Gastroesophageal sphincter (tissue), 4 donors: ENCODE data around the gene ARL6IP4. TPM values are rescaled to one million over a fixed set of nuclear protein-coding genes. Genes with fewer than 3 reads are reported as not detected.

ENCODE experiments used
- ATAC-seq: fragments of 150-250 bp; one replicate; pipeline ENCODE4 v1.9.1; 2016; ENCODE audit warnings: mild to moderate bottlenecking, moderate library complexity
- H3K27ac ChIP-seq, 4 donors: fragments of 200-600 bp; sonication (generic) in 3 of 4; 1 replicate in 3 of 4; 2 replicates in 1 of 4; pipeline ENCODE4 v1.5.1; 2016 to 2019
- H3K27me3 ChIP-seq: fragments of 200-600 bp; sonication (generic); one replicate; pipeline ENCODE4 v1.5.1; 2019
- H3K36me3 ChIP-seq, 2 donors: fragments of 200-600 bp; sonication (generic); one replicate each; pipeline ENCODE4 v1.5.1; 2019; ENCODE audit warnings: control low read depth in 1 of 2
- H3K4me1 ChIP-seq, 3 donors: fragments of 200-600 bp; sonication (generic); 1 replicate in 2 of 3; 2 replicates in 1 of 3; pipeline ENCODE4 v1.5.1; 2016 to 2019; ENCODE audit warnings: control low read depth in 2 of 3
- H3K4me3 ChIP-seq, 2 donors: fragments of 200-600 bp; sonication (generic); one replicate each; pipeline ENCODE4 v1.5.1; 2019; ENCODE audit warnings: mild to moderate bottlenecking in 1 of 2, moderate library complexity in 1 of 2
- H3K9me3 ChIP-seq, 3 donors: fragments of 200-600 bp; sonication (generic); one replicate each; pipeline ENCODE4 v1.5.1; 2017 to 2019; ENCODE audit warnings: control low read depth in 2 of 3
- EP300 ChIP-seq: sonication (generic); formaldehyde crosslinking; IDR thresholded peaks from one replicate; pipeline ENCODE4 v1.6.1; 2017; ENCODE audit warnings: antibody characterized with exemption, mild to moderate bottlenecking
- POLR2A ChIP-seq, 2 donors: fragments of 450-650 bp; IDR thresholded peaks; one replicate each; pipeline ENCODE4 v1.6.1; 2017; ENCODE audit warnings: antibody characterized with exemption in 2 of 2, mild to moderate bottlenecking in 2 of 2, moderate library complexity in 1 of 2
- POLR2AphosphoS5 ChIP-seq: sonication (generic); formaldehyde crosslinking; IDR thresholded peaks from one replicate; pipeline ENCODE4 v1.6.1; 2017; ENCODE audit warnings: antibody characterized with exemption
- WGBS, 2 donors: methylation state at CpG; one replicate each; pipeline ENCODE4 v1.1.5; 2018; ENCODE audit warnings: low coverage in 1 of 2; 5-methylcytosine and 5-hydroxymethylcytosine counted together
- total RNA-seq, 4 donors: library from RNA; depleted of rRNA; stranded (reverse); fragments of >200 nt; gene quantifications; one replicate each; pipeline ENCODE4 v1.1.0, GENCODE V29; 2016
- TF ChIP-seq, protein P1 (sequence below), 4 experiments: fragments of 200-600 bp in 2 of 4; fragments of 450-650 bp in 2 of 4; sonication (generic) in 1 of 4; IDR thresholded peaks; one replicate each; pipeline ENCODE4 v1.5.1; 2017 to 2019; ENCODE audit warnings: antibody characterized with exemption in 4 of 4, mild to moderate bottlenecking in 2 of 4, moderate library complexity in 2 of 4

Gene ARL6IP4
- total RNA-seq, 4 donors from 2014 or later, result 251 to 343 (median 302) TPM

DNA sequence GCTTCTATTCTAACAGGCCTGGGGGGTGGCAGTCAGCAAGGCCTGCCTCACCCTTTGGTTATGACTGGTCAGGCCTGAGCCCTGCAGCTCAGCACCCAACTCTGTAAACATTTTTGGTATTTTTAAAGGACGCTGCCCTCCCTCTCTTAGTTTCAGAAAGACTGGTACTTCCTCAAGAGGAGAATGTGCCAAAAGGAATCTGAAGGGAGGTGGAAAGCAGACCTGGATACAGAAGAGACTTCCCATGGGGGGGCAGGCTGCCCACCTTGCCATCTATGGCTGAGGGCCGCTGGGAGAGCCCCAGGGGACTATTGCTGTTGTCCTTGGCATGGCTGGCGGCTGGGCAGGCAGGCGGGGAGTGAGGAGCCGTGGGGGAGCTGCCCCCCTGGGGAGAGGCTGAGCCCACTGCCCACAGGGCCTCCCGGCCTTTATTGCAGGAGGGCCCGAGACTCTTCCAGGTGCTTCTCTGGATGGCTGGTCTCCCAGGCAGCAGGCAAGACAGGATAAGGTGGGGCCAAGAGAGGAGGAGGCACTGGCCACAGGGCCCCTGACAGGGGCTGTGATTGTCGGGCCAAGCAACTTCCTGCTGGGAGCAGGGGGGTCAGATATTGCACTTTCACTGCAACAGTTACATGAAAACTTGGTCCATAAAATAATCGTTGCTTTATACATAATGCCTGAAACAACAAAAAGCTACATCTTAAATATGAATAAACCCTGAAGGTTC is 3.5 kb downstream of the ARL6IP4 start:
- H3K4me3 ChIP-seq, result no peak overlapping the region
- H3K36me3 ChIP-seq, result peaks cover 0 to 60% of the 10 kb centered on the region in 2 donors
- 8 to 13% methylated on average over 1 to 2 of the region's 9 CpGs for WGBS, 2 donors
- peaks cover 2 to 62% (median 53%) of the 10 kb centered on the region in 3 donors for H3K4me1 ChIP-seq
- peak overlapping the region in 3 of 4 donors; percentile 27 to 90 (median 88) for H3K27ac ChIP-seq
- no peak for ATAC-seq
- H3K9me3 ChIP-seq, result no peaks in the 10 kb centered on the region
- TF ChIP-seq EP300, result no peak
- peak; percentile 49 for TF ChIP-seq POLR2AphosphoS5
- no peaks in the 10 kb centered on the region for H3K27me3 ChIP-seq

DNA sequence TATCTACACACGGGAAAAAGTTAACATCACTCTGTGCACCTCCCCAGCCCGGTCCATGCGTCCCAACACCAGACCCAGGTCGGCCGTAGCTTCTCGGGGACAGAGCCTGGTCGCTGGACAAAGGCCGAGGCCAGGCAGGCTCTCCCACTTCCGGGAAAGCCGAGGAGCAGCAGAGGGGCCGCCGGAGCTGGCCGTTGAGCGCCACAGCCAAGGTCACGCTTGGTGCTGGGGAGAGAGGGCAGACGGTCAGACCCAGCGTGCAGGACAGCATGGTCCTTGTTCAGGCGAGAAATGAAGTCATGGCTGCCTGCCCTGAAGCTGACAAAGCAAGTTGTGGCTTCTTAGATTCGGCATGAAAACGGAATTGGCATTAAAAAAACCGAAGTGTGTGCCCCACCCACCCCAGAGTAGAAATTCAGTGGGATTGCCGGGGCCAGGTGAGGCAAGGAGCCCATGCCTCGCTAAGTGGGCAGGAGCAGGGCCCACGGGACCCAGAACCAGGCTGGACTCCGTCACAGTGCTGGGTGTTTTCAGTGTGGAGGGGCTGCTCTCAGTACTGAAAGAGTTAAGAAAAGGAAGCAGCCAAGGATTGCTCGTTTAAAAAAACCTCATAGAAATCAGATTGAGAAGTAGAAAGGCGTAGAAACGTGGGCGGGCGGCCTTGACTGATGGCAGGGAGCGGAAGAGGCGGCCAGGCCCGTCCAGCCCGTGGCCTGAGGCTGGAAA is 4.3 kb downstream of the ARL6IP4 start:
- WGBS, 2 donors, result 17 to 44% methylated on average over 5 to 23 of the region's 34 CpGs
- Histone ChIP-seq H3K27me3 (no peaks in the 10 kb centered on the region), H3K4me3 (peak overlapping the region in 1 of 2 donors; percentile 18), H3K36me3 (peaks cover 0 to 65% of the 10 kb centered on the region in 2 donors), H3K27ac (peak overlapping the region in 3 of 4 donors; percentile 27 to 90 (median 88)), H3K9me3 (no peaks in the 10 kb centered on the region), H3K4me1 (peaks cover 2 to 54% (median 46%) of the 10 kb centered on the region in 3 donors)
- TF ChIP-seq, protein P1, sequence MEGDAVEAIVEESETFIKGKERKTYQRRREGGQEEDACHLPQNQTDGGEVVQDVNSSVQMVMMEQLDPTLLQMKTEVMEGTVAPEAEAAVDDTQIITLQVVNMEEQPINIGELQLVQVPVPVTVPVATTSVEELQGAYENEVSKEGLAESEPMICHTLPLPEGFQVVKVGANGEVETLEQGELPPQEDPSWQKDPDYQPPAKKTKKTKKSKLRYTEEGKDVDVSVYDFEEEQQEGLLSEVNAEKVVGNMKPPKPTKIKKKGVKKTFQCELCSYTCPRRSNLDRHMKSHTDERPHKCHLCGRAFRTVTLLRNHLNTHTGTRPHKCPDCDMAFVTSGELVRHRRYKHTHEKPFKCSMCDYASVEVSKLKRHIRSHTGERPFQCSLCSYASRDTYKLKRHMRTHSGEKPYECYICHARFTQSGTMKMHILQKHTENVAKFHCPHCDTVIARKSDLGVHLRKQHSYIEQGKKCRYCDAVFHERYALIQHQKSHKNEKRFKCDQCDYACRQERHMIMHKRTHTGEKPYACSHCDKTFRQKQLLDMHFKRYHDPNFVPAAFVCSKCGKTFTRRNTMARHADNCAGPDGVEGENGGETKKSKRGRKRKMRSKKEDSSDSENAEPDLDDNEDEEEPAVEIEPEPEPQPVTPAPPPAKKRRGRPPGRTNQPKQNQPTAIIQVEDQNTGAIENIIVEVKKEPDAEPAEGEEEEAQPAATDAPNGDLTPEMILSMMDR (IDR thresholded peaks at IDR 0.05), result no peak
- TF ChIP-seq POLR2AphosphoS5, result no peak
- TF ChIP-seq POLR2A (IDR thresholded peaks at IDR 0.05), result peak in 1 of 2 donors; percentile 2
- no peak for TF ChIP-seq EP300
- ATAC-seq, result peak; percentile 8

DNA sequence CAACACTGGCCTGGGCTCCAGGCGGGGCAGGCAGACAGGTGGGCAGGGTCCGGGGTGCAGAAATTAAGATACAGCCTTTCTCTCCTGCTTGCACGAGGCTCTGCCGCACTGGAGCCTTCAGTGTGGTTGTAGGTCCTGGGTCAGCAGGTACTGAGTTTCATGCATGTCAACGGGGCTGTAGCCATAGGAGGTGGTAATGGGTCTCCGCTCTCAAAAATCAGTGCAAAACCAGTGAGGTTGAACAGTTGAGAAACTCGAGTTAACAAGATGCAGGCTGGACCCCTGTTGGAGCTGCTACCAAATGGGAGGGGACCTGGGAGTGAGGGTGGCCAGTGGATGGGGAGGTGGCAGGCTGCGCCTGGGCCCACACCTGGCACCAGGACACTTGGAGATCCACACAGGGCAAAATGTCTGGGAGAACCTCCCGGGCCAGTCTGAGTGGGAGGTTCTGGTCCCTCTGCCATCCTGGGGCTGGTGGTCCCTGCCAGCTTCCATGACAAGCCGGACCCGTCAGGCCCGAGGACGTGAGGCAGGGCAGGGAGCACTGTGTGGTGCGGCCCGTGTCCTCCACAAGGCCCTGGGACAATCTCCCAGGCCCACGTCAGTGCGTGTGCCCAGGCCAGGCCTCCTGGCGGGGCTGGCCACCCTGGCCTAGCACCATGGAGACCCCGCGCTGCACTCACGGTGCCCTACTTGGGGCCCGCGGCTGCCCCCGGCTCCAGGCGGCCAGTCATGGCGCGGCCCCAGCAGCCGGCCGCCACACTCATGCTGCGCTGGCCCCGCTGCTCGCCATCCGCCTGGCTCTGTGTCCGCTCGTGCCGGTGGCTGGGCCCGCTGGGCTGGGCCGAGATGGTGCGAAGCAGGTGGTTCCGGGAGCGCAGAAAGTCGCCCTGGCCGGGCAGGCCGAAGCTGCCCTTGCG is 5.1 kb downstream of the ARL6IP4 start:
- peaks cover 2 to 48% (median 43%) of the 10 kb centered on the region in 3 donors for H3K4me1 ChIP-seq
- WGBS, 2 donors, result 31 to 70% methylated on average over 2 to 3 of the region's 45 CpGs

DNA sequence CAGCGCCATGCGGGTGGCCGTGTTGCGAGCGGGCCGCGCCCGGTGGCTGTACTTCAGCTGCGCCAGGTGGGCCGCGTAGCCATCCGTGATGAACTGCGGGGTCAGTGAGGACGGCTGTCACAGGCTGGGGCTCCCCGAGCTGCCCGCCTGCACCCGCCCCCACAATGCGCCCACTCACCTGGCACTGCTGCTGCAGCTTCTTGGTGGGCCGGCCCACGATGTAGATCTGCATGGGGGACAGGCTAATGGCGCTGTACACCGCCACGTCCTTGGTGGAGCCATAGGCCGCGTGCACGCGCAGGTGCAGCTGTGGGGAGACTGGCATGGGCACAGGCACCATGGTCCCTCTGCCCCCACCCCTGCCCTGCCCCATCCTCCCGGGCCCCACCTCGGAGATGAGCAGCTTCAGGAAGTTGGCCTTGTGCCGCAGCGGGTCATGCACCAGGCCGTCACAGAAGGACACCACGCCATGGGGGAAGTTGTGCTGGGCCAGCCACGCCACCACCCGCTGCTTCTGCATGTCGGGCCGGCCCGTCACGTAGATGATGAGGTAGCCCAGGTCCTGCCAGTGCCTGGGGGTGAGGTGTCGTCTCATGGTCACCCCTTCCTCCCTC is 5.9 kb downstream of the ARL6IP4 start:
- H3K4me1 ChIP-seq, result peaks cover 2 to 45% (median 41%) of the 10 kb centered on the region in 3 donors
- peak overlapping the region in 1 of 4 donors; percentile 90 for H3K27ac ChIP-seq
- no peaks in the 10 kb centered on the region for H3K9me3 ChIP-seq
- H3K4me3 ChIP-seq, result no peak overlapping the region
- no peak for ATAC-seq
- peaks cover 0 to 81% of the 10 kb centered on the region in 2 donors for H3K36me3 ChIP-seq
- TF ChIP-seq EP300 (no peak), POLR2AphosphoS5 (no peak), POLR2A (IDR thresholded peaks at IDR 0.05) (no peak)
- TF ChIP-seq, protein P1 (IDR thresholded peaks at IDR 0.05), result no peak
- no peaks in the 10 kb centered on the region for H3K27me3 ChIP-seq
- WGBS, 2 donors, result 100% methylated on average over 1 of the region's 40 CpGs; no CpG with 5 or more reads in 1 of the 2 donors

More for the DNA sequence above, 5.1 kb downstream of the ARL6IP4 start:
- Histone ChIP-seq H3K27ac (peak overlapping the region in 3 of 4 donors; percentile 27 to 90 (median 88)), H3K9me3 (no peaks in the 10 kb centered on the region), H3K36me3 (peaks cover 0 to 74% of the 10 kb centered on the region in 2 donors), H3K4me3 (no peak overlapping the region), H3K27me3 (no peaks in the 10 kb centered on the region)
- TF ChIP-seq POLR2A (IDR thresholded peaks at IDR 0.05), result peak in 1 of 2 donors; percentile 0
- no peak for TF ChIP-seq EP300
- ATAC-seq, result no peak

DNA sequence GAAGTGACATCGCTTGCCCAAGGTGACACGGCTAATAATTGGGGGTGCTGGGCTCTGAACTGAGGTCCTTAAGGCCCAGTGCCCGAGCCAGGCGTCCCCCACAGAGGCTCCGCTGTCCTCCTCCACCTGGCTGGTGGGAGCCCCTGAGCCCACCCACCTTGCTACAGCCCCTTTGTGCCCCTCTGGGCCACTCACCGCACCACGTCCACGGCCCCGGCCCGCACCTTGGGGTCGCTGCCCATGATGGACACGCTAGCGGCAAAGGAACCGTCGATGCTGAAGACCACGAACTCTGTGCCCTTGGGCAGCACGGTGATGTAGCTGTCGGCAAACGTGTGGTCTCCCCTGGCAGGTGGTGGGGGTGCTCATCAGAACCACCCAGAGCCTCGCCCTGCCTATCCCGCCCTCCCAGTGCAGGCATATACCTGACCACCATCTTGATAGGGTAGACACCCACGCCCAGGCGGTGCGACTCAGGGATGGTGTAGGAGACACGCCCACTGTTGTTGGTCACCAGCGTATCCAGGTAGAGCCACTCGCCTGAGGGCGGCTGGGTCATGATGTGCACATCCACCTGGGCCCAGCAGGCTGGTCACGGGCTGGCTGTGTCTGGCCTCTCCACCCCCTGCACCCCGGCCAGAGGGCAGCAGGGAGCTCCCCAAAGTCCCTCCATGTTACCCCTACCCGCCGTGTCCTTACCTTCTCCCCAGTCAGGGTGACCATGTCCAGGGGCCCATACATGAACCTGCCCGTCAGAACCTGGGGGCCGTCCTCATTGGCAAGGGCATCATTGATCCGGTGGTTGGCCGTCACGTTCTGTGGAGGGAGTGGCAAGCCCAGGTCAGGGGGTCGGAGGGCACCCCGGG is 6.8 kb downstream of the ARL6IP4 start:
- Histone ChIP-seq H3K4me1 (peaks cover 0 to 35% (median 31%) of the 10 kb centered on the region in 3 donors), H3K27me3 (no peaks in the 10 kb centered on the region), H3K36me3 (peaks cover 0 to 82% of the 10 kb centered on the region in 2 donors), H3K27ac (no peak overlapping the region), H3K4me3 (no peak overlapping the region), H3K9me3 (no peaks in the 10 kb centered on the region)
- TF ChIP-seq, protein P1 (IDR thresholded peaks at IDR 0.05), result no peak
- TF ChIP-seq POLR2AphosphoS5 (no peak), POLR2A (IDR thresholded peaks at IDR 0.05) (no peak), EP300 (no peak)
- WGBS, 2 donors, result 86% methylated on average over 4 of the region's 39 CpGs; no CpG with 5 or more reads in 1 of the 2 donors
- ATAC-seq, result no peak
